Measurements from ENCODE around the gene IL1RN.

- TF ChIP-seq, protein P1, sequence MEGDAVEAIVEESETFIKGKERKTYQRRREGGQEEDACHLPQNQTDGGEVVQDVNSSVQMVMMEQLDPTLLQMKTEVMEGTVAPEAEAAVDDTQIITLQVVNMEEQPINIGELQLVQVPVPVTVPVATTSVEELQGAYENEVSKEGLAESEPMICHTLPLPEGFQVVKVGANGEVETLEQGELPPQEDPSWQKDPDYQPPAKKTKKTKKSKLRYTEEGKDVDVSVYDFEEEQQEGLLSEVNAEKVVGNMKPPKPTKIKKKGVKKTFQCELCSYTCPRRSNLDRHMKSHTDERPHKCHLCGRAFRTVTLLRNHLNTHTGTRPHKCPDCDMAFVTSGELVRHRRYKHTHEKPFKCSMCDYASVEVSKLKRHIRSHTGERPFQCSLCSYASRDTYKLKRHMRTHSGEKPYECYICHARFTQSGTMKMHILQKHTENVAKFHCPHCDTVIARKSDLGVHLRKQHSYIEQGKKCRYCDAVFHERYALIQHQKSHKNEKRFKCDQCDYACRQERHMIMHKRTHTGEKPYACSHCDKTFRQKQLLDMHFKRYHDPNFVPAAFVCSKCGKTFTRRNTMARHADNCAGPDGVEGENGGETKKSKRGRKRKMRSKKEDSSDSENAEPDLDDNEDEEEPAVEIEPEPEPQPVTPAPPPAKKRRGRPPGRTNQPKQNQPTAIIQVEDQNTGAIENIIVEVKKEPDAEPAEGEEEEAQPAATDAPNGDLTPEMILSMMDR (IDR thresholded peaks at IDR 0.05; ENCODE audit: poor library complexity, severe bottlenecking), result no peak
- TF ChIP-seq EP300 (conservative IDR thresholded peaks at IDR 0.05; ENCODE audit: poor library complexity, severe bottlenecking), result no peak
- TF ChIP-seq POLR2AphosphoS5 (IDR thresholded peaks at IDR 0.05), result no peak
- TF ChIP-seq EZH2 (IDR thresholded peaks at IDR 0.05; ENCODE audit: borderline replicate concordance, insufficient read depth, low read length, poor library complexity, severe bottlenecking), result no peak
- TF ChIP-seq REST (IDR thresholded peaks at IDR 0.05; ENCODE audit: borderline replicate concordance), result no peak
- TF ChIP-seq RAD21 (conservative IDR thresholded peaks at IDR 0.05), result no peak
- no peak for TF ChIP-seq MXI1 (conservative IDR thresholded peaks at IDR 0.05; ENCODE audit: poor library complexity, severe bottlenecking)
Observed at GRCh38 chr2:113113807-113114206, 13.6 kb upstream of the IL1RN start.

Measured in neural cell (in vitro differentiated cells).